ENCODE measurements around the gene ZMIZ1.

Gene ZMIZ1

DNA sequence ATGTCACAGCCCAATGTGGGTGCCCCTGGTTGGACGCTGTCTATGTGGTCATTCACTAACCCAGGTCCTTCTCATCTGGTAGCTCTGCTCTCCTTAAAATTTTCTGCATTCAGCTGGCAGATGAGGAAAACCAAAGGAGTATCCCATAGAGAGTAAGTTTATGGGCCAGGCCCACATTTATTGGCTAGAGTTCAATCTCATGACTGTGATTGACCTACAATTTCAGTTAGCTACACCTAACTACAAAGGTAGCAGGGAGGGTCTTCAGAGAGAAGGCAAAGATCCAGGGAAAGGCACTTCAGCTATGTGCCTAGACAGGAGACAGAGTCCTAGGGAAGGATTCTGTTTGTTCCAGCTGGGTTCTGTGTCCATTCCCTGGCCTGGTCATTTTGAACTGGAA lies 254.8 kb downstream of the ZMIZ1 start:
- Histone ChIP-seq H3K23ac (ENCODE audit: low read length) (no peak overlapping the region), H4K8ac (ENCODE audit: low read depth, low read length) (no peak overlapping the region)
- no CpG with 5 or more reads among the region's 1 CpG for WGBS (ENCODE audit: extremely low coverage, insufficient coverage, low lambda C conversion rate)

DNA sequence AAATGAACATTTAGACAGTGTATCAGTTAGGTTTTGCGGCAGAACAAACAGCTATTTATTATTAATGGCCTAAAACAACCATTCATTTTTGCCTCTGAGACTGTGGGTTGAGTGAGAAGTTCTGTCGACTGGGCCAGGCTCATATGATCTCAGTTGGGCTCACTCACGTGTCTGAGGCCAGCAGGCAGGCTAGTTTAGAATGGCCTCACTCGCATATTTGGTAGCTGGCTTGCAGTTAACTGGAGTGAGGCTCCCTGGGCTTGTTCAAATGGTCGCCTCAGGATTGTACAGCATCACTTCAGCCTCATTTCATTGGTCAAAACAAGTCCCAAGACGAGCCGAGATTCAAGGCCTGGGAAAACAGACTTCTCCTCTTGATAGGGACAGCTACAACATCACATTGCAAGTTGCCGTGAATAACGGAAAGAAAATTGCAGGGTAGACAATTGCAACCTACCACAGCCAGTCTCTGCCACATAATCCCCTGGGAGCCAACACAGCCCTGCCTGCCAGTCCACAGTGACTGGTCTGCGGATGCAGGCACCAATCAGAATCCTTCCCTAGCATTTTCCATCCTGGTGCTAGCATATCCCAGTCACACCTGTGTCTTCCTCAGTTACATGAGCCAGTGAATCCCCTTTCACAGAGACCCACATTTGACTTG lies 255.4 kb downstream of the ZMIZ1 start:
- H3K79me1 ChIP-seq (ENCODE audit: low read length), result no peaks in the 10 kb centered on the region
- no peak overlapping the region for H2BK15ac ChIP-seq (replicated peaks; ENCODE audit: low read depth)
- no peak overlapping the region for H3K9ac ChIP-seq (ENCODE audit: low read length)
- H3K4me2 ChIP-seq (ENCODE audit: low read length), result no peak overlapping the region
- H2BK5ac ChIP-seq (ENCODE audit: low read length), result no peak overlapping the region
- H3K4ac ChIP-seq (ENCODE audit: low read depth, low read length), result no peak overlapping the region
- no peaks in the 10 kb centered on the region for H3K27me3 ChIP-seq (ENCODE audit: insufficient read depth, low read length, poor library complexity)
- H4K8ac ChIP-seq (ENCODE audit: low read depth, low read length), result no peak overlapping the region
- no peak overlapping the region for H4K5ac ChIP-seq (ENCODE audit: low read length)
- H2BK120ac ChIP-seq (ENCODE audit: low read depth, low read length), result no peak overlapping the region
- no peaks in the 10 kb centered on the region for H3K4me1 ChIP-seq (ENCODE audit: control insufficient read depth, low read depth, low read length)
- H3K23ac ChIP-seq (ENCODE audit: low read length), result no peak overlapping the region
- H3K36me3 ChIP-seq (ENCODE audit: control insufficient read depth, insufficient read depth, low read length), result no peaks in the 10 kb centered on the region
- no peak for DNase-seq
- no peak overlapping the region for H3K27ac ChIP-seq (ENCODE audit: low read depth, low read length)
- no peak overlapping the region for H2AK5ac ChIP-seq (ENCODE audit: low read length)
- no peak overlapping the region for H3K18ac ChIP-seq (ENCODE audit: low read length)
- H3K79me2 ChIP-seq (ENCODE audit: control insufficient read depth, insufficient read depth, low read length), result no peaks in the 10 kb centered on the region
- no peak overlapping the region for H3K56ac ChIP-seq (ENCODE audit: low read length)
- H3K4me3 ChIP-seq (ENCODE audit: low read length), result no peak overlapping the region
- WGBS (ENCODE audit: extremely low coverage, insufficient coverage, low lambda C conversion rate), result no CpG with 5 or more reads among the region's 10 CpGs

More for the DNA sequence above, 254.8 kb downstream of the ZMIZ1 start:
- Histone ChIP-seq H3K9ac (ENCODE audit: low read length) (no peak overlapping the region), H4K5ac (ENCODE audit: low read length) (no peak overlapping the region), H3K4ac (ENCODE audit: low read depth, low read length) (no peak overlapping the region), H2BK120ac (ENCODE audit: low read depth, low read length) (no peak overlapping the region), H3K4me2 (ENCODE audit: low read length) (no peak overlapping the region), H3K79me1 (ENCODE audit: low read length) (no peaks in the 10 kb centered on the region), H3K56ac (ENCODE audit: low read length) (no peak overlapping the region), H2BK5ac (ENCODE audit: low read length) (no peak overlapping the region), H2AK5ac (ENCODE audit: low read length) (no peak overlapping the region), H3K27ac (ENCODE audit: low read depth, low read length) (no peak overlapping the region), H3K4me1 (ENCODE audit: control insufficient read depth, low read depth, low read length) (no peaks in the 10 kb centered on the region), H2BK15ac (replicated peaks; ENCODE audit: low read depth) (no peak overlapping the region), H3K18ac (ENCODE audit: low read length) (no peak overlapping the region), H3K79me2 (ENCODE audit: control insufficient read depth, insufficient read depth, low read length) (no peaks in the 10 kb centered on the region), H3K27me3 (ENCODE audit: insufficient read depth, low read length, poor library complexity) (no peaks in the 10 kb centered on the region), H3K4me3 (ENCODE audit: low read length) (no peak overlapping the region), H3K36me3 (ENCODE audit: control insufficient read depth, insufficient read depth, low read length) (no peaks in the 10 kb centered on the region)
- no peak for DNase-seq

DNA sequence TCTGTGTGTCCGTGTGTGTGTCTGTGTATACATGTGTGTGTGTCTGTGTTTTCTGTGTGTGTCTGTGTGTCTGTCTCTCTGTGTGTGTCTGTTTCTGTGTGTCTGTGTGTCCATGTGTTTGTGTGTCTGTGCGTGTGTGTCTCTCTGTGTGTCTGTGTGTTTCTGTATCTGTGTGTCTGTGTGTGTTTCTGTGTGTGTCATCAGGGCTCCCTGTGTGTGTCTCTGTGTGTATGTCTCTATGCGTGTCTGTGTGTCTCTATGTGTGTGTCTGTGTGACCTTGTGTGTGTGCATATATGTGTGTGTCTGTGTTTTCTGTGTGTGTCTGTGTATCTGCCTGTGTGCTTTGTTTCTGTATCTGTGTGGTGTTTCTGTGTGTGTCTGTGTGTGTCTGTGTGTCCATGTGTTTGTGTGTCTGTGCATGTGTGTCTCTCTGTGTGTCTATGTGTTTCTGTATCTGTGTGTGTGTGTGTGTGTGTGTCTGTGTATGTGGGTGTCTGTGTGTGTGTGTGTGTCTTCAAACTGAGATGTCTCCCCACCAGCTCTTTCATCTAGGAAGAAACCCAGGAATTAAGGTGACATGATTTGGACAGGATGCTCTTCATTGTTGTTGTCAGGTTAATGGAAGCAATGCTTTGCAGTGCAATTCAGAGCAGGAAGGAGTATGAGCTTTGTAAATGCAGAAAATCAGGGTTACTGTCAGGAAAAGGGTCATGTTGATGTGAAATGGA lies 257.8 kb downstream of the ZMIZ1 start:
- H2BK15ac ChIP-seq (replicated peaks; ENCODE audit: low read depth), result no peak overlapping the region
- H3K79me1 ChIP-seq (ENCODE audit: low read length), result no peaks in the 10 kb centered on the region
- no peak overlapping the region for H3K27ac ChIP-seq (ENCODE audit: low read depth, low read length)
- H4K8ac ChIP-seq (ENCODE audit: low read depth, low read length), result no peak overlapping the region
- H3K4ac ChIP-seq (ENCODE audit: low read depth, low read length), result no peak overlapping the region
- H3K79me2 ChIP-seq (ENCODE audit: control insufficient read depth, insufficient read depth, low read length), result no peaks in the 10 kb centered on the region
- H3K56ac ChIP-seq (ENCODE audit: low read length), result no peak overlapping the region
- no peak for DNase-seq
- no peak overlapping the region for H3K9ac ChIP-seq (ENCODE audit: low read length)
- H2AK5ac ChIP-seq (ENCODE audit: low read length), result no peak overlapping the region
- no CpG with 5 or more reads among the region's 3 CpGs for WGBS (ENCODE audit: extremely low coverage, insufficient coverage, low lambda C conversion rate)
- no peak overlapping the region for H4K5ac ChIP-seq (ENCODE audit: low read length)
- no peak overlapping the region for H3K4me2 ChIP-seq (ENCODE audit: low read length)
- H3K4me1 ChIP-seq (ENCODE audit: control insufficient read depth, low read depth, low read length), result no peaks in the 10 kb centered on the region
- no peak overlapping the region for H3K18ac ChIP-seq (ENCODE audit: low read length)
- no peak overlapping the region for H2BK120ac ChIP-seq (ENCODE audit: low read depth, low read length)
- H3K36me3 ChIP-seq (ENCODE audit: control insufficient read depth, insufficient read depth, low read length), result no peaks in the 10 kb centered on the region
- H3K23ac ChIP-seq (ENCODE audit: low read length), result no peak overlapping the region
- H2BK5ac ChIP-seq (ENCODE audit: low read length), result no peak overlapping the region
- H3K4me3 ChIP-seq (ENCODE audit: low read length), result no peak overlapping the region
- no peaks in the 10 kb centered on the region for H3K27me3 ChIP-seq (ENCODE audit: insufficient read depth, low read length, poor library complexity)

DNA sequence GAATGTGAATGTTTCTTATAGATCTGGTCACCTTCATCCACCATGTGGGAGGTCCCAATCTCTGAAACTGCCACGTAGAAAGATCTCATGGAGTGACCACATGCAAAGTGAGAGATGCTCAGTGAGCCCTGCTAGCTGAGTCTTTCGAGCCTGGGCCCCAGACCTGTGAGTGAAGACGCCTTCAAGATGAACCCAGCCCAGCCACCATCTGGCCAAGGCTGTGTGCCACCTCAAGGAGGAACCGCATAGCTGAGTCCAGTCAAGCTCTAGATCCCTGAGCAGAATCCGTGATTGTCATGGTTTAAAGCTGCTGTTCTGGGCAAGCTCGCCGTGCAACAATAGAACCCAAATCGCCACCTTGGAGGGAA lies 258.3 kb downstream of the ZMIZ1 start:
- H3K56ac ChIP-seq (ENCODE audit: low read length), result no peak overlapping the region
- H3K9ac ChIP-seq (ENCODE audit: low read length), result no peak overlapping the region
- H3K4me3 ChIP-seq (ENCODE audit: low read length), result no peak overlapping the region
- H3K27ac ChIP-seq (ENCODE audit: low read depth, low read length), result no peak overlapping the region
- DNase-seq, result no peak
- no peaks in the 10 kb centered on the region for H3K4me1 ChIP-seq (ENCODE audit: control insufficient read depth, low read depth, low read length)
- H4K8ac ChIP-seq (ENCODE audit: low read depth, low read length), result no peak overlapping the region
- no CpG with 5 or more reads among the region's 8 CpGs for WGBS (ENCODE audit: extremely low coverage, insufficient coverage, low lambda C conversion rate)
- H3K79me2 ChIP-seq (ENCODE audit: control insufficient read depth, insufficient read depth, low read length), result no peaks in the 10 kb centered on the region
- H2BK5ac ChIP-seq (ENCODE audit: low read length), result no peak overlapping the region
- no peak overlapping the region for H3K4me2 ChIP-seq (ENCODE audit: low read length)
- no peaks in the 10 kb centered on the region for H3K79me1 ChIP-seq (ENCODE audit: low read length)
- no peak overlapping the region for H2AK5ac ChIP-seq (ENCODE audit: low read length)
- no peak overlapping the region for H2BK15ac ChIP-seq (replicated peaks; ENCODE audit: low read depth)
- no peak overlapping the region for H3K18ac ChIP-seq (ENCODE audit: low read length)
- no peak overlapping the region for H3K4ac ChIP-seq (ENCODE audit: low read depth, low read length)
- no peaks in the 10 kb centered on the region for H3K27me3 ChIP-seq (ENCODE audit: insufficient read depth, low read length, poor library complexity)
- H3K23ac ChIP-seq (ENCODE audit: low read length), result no peak overlapping the region
- no peaks in the 10 kb centered on the region for H3K36me3 ChIP-seq (ENCODE audit: control insufficient read depth, insufficient read depth, low read length)
- no peak overlapping the region for H4K5ac ChIP-seq (ENCODE audit: low read length)
- H2BK120ac ChIP-seq (ENCODE audit: low read depth, low read length), result no peak overlapping the region

DNA sequence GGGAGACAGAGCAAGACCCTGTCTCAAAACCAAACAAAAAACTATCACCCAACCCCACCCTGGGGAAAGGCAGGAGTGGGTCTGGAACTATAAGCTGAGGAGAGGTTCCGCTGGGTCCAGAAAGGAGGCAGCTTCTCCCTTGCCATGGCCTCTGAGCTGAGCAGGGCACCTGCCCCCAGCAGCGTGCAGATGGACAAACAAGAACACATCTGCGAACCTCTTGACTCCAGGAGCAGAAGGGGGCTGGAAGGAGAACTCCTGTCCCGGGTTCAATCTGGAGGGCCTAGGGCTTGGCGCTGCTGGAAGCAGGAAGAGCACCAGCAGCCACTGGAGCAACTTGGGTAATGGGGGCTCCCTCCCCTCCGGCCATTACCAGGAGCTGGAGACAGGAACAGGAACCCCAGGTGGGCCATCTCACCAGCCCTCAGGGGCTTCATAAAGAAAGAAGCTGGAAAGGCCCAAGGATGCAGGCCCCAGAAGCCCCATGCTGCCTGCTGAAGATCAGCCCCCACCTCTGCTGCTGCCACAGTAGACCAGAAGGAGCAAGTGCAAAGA lies 259.5 kb downstream of the ZMIZ1 start:
- H3K23ac ChIP-seq (ENCODE audit: low read length), result no peak overlapping the region
- H3K9ac ChIP-seq (ENCODE audit: low read length), result no peak overlapping the region
- H4K8ac ChIP-seq (ENCODE audit: low read depth, low read length), result no peak overlapping the region
- H3K4me1 ChIP-seq (ENCODE audit: control insufficient read depth, low read depth, low read length), result no peaks in the 10 kb centered on the region
- no peaks in the 10 kb centered on the region for H3K79me1 ChIP-seq (ENCODE audit: low read length)
- no peak overlapping the region for H3K4ac ChIP-seq (ENCODE audit: low read depth, low read length)
- no peak overlapping the region for H2BK15ac ChIP-seq (replicated peaks; ENCODE audit: low read depth)
- no CpG with 5 or more reads among the region's 6 CpGs for WGBS (ENCODE audit: extremely low coverage, insufficient coverage, low lambda C conversion rate)
- no peak overlapping the region for H3K4me2 ChIP-seq (ENCODE audit: low read length)
- no peak overlapping the region for H2BK5ac ChIP-seq (ENCODE audit: low read length)
- no peak overlapping the region for H2BK120ac ChIP-seq (ENCODE audit: low read depth, low read length)
- H4K5ac ChIP-seq (ENCODE audit: low read length), result no peak overlapping the region
- no peak overlapping the region for H2AK5ac ChIP-seq (ENCODE audit: low read length)
- no peak overlapping the region for H3K56ac ChIP-seq (ENCODE audit: low read length)
- no peak overlapping the region for H3K18ac ChIP-seq (ENCODE audit: low read length)
- H3K27me3 ChIP-seq (ENCODE audit: insufficient read depth, low read length, poor library complexity), result no peaks in the 10 kb centered on the region
- H3K79me2 ChIP-seq (ENCODE audit: control insufficient read depth, insufficient read depth, low read length), result no peaks in the 10 kb centered on the region
- no peak for DNase-seq
- no peak overlapping the region for H3K4me3 ChIP-seq (ENCODE audit: low read length)
- H3K27ac ChIP-seq (ENCODE audit: low read depth, low read length), result no peak overlapping the region
- no peaks in the 10 kb centered on the region for H3K36me3 ChIP-seq (ENCODE audit: control insufficient read depth, insufficient read depth, low read length)

All from mesendoderm (in vitro differentiated cells).